NCI-H446 treated with DMSO at 0.1 percent for 48 hours (cell line): ENCODE data around the gene PLEKHO1.
"Not testable (repeated sequence)": the region's sequence is repeated elsewhere in the genome, so short reads cannot be mapped to it uniquely, and the experiment has no call there.

Experiments used
- DNase-seq: peaks from one replicate; lab custom pipeline; 2025; lab: John Stamatoyannopoulos, UW

Gene PLEKHO1

DNA sequence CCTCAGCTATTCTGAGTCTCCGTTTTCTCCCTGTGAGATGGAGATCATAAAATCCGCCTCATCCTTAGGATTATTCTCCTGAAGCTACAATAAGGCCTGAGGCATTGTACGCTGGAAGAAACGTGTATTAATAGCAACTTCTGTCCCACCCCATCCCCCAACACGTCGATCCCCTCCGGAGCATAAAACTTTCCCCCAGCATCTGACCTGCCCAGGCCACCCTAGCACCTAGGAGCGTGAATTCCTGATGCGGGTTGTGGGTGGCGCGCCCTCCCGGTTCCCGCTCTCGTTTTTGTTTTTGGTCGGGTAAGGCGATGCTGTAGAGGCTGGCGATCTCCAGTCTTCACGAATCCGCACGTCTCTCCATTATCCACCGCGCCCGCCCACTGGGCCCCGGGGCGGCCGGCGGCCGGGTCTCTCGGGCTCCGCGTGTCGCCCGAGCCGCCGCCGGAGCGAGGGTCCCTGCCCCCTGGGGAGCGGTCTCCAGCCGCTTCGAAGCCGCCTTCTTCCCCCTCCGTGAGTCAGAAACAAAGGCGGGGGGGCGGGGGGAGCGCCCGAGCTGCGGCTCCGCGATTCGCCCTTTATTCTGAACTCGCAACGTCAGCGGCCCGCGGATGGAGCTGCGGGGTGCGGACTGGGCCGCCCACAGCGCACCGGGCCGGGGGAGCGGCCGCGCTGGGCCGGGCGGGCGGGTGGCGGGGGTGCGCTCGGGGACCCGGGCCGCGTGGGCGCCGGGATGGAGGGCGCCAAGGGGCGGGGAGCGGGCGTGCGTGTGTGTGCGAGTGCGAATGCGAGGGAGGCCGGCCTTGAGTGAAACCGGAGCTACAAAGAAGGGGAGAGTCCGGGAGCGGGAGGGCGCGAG is at the start of gene PLEKHO1:
Gene PLEKHO1 (plus strand): TSS at position 646 of the 862 bp plus-strand sequence. CDS start 342 bp downstream, outside the sequence.
- DNase-seq: peak; percentile 50

GRCh38 chr1:150102986-150103385 is 46.7 kb upstream of the PLEKHO1 start:
- no peak for DNase-seq

DNA sequence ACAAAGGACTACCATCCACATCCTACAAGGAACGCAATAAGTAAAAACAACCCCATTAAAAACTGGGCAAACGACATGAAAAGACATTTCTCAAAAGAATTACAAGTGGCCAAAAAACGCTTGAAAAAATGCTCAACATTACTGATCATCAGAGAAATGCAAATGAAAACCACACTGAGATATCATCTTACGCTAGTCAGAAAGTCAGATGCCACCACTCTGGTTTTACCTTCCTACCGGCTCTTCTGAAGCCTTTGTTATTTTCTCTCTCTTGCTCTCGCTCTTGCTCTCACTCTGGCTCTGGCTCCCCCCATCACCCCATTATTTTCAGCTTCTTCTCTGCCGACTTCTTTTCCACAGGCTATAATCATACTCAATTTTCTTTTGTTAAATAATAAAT is 43.4 kb upstream of the PLEKHO1 start:
- no peak for DNase-seq

- DNase-seq: no peak
Measured at GRCh38 chr1:150109586-150109985, 40.1 kb upstream of the PLEKHO1 start.

DNA sequence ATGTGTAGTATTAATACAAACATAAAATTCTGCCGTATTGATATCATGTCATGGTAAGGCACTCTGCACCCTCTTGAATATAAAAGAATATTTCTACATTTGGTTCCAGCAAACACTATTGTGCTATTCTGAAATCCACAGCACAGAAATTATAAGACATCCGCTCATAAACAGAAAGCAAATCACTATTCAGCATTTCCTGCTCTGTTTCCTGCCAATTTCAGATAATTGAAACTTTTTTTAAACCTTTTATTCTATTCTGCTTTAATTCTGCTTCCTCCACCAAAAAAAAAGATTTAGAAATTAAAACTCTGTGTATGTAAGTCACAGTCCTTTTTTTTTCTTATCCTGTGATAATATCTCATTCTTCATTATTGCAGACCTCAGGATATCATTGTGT is 39.6 kb upstream of the PLEKHO1 start:
- no peak for DNase-seq

- no peak for DNase-seq
Measured at GRCh38 chr1:150111670-150112069, 38.0 kb upstream of the PLEKHO1 start.

- DNase-seq: no peak
Measured at GRCh38 chr1:150115121-150115520, 34.6 kb upstream of the PLEKHO1 start.

DNA sequence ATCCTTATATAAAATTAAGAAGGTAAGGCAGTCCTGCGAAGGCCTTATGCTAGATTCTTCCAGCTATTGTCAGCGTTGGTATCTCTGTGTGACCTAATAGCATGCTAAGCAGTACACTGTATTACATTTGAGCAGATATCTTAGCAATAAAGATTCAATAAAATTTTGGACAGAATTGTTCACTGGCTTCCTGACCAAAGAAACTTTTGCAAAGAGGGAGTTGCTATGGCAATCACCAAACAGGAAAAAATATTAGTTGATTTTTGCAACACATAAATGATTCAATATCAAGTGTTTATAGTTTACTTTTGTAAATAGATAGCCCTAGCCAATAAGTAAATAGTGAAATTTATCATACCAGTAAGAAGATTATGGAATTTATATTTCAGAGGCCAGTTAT is 31.0 kb upstream of the PLEKHO1 start:
- DNase-seq: no peak

DNA sequence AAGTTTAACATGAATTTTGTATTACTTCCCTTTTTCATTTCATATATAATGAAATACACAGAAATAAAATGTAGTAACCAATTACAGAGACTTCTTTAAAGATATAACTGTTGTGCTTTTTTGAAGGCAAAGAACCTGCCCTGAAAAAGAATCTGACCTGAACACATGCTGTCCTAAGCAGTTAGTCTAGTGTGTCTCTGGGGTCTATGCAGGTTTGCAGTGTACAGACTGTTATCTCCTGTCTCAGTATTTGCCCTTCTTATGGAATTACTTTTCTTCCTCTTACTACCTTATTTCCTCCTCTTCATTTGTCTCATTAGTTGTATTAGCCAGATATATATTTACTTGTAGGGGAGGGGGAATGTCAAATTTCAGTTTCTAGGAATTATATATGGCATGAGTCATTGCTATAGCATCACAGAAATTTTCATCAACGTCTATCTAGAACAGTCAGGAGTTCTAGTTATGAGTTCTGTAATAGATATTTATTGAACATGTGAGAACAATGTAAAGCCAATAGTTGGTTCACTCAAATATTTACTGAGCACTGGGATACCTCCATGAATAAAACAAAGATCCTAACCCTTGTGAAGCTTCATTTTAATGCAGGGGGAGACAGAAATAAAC is 28.4 kb upstream of the PLEKHO1 start:
- DNase-seq: no peak

DNA sequence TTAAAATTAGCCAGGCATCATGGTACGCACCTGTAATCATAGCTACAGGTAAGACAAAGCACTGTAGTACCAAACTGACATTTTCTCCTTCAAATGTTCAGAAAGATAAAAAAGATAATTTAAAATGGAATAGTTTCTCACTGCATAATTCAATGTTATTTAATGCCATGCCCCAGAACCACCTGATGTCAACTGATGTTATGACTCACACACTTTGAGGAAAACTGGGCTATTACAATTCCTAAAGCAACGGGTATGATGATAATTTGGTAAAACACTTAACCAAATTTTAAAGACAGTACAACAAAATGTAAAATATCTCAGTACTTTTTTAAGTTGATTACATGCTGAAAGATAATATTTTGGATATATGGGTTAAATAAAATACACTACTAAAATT is 22.9 kb upstream of the PLEKHO1 start:
- DNase-seq: no peak

DNA sequence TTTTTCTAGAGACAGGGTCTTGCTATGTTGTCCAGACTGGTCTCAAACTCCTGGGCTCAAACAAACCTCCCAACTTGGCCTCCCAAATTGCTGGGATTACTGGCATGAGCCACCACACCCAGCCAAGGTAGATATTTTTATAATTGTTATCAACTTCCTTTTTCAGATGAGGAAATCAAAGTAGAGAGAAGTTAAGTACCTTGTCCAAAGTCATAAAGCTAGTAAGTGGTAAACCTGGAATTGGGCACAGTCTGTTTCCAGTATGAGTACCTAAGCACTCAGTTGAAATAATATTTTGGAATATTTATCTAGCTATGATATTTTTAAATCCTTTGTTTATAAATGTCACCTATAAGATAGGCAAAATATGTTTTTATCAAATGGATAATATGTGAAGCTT is 22.3 kb upstream of the PLEKHO1 start:
- no peak for DNase-seq

- no peak for DNase-seq
Measured at GRCh38 chr1:150127868-150128267, 21.8 kb upstream of the PLEKHO1 start.

DNA sequence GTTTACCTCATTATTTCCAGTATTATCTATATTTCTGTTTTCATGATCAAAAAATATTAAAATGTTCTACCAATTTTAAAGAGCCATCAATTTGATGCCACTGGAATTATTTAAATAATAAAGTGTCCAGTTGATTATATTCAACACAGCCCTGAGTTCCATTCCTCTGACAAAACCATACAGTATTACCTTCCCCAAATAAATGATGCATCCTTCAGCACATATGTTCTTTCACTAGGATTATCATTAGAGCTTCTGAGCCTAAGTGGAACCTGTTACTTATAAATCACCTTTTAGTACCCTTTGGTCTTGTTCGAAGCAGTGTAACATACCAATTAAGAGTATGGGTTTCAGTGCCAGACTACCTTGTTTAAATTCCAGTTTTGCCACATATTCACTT is 17.3 kb upstream of the PLEKHO1 start:
- DNase-seq: no peak

DNA sequence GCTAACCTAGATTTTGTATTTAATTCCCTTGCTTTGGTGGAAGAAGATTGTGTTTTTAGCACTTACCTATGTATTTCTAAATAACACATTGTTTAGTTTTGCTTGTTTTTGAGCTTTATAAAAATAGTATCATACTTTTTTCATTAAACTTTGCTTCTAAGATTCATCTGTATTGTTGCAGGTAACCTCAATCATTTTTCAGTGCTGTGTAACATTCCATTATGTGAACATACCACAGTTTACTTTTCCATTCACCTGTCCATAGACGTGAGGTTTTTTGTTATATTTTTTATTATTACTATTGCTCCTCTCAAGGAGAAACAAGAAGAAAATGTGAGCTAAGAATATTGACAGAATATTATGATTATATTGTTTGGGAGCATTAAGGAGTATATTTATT is 15.2 kb upstream of the PLEKHO1 start:
- DNase-seq: no peak

DNA sequence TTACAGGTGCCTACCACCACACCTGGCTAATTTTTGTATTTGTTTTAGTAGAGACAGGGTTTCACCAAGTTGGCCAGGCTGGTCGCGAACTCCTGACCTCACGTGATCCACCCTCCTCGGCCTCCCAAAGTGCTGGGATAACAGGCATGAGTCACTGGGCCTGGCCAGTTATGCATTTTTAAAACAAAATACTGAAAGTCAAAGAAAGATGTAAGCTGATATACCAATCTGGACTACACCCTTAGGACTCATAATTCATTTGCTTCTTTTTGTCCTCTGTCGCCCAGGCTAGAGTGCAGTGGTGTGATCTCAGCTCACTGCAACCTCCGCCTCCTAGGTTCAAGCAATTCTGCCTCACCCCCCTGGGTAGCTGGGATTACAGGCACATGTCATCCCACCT is 14.3 kb upstream of the PLEKHO1 start:
- not testable (repeated sequence) for DNase-seq

- no peak for DNase-seq
Measured at GRCh38 chr1:150138044-150138443, 11.7 kb upstream of the PLEKHO1 start.

DNA sequence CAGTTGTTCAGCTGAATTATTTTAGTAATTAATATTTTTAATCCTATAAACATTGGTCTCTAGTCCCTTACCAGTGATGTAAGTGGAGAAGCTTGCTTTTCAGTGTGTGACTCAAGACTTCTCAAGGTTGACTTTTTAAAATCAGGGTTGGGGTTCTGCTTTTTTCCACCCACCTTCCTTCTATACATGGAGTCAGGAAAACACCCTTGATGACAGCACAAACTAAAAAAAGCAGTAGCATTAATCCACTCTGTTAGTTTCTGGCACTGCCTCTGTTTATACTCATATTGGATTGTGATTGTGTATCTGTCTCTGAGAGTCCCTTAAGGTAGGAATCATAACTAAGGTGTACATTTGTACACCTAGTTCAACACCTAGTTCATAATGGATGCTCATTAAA is 8.3 kb upstream of the PLEKHO1 start:
- DNase-seq: no peak

GRCh38 chr1:150142083-150142482 is 7.6 kb upstream of the PLEKHO1 start:
- no peak for DNase-seq

DNA sequence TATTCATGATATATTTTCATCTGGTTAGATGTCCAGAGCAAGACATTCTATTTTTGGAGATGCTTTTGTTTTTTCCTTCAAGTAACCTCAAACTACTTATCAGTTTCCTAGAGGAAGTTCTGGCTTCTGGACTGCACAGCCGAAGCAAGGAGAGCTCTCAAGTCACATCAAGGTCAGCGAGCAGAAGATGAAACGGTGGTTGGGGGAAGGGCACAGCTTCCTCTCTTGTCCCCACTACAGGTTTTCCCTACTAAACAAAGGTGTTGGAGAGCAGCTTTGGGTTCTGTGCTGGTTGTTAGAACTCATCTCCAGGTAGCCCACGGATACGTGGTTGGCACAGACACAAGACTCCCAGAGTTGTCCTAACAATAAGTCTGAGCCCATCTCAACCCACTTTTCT is 5.1 kb upstream of the PLEKHO1 start:
- no peak for DNase-seq

- not testable (repeated sequence) for DNase-seq
Measured at GRCh38 chr1:150146016-150146415, 3.7 kb upstream of the PLEKHO1 start.

DNA sequence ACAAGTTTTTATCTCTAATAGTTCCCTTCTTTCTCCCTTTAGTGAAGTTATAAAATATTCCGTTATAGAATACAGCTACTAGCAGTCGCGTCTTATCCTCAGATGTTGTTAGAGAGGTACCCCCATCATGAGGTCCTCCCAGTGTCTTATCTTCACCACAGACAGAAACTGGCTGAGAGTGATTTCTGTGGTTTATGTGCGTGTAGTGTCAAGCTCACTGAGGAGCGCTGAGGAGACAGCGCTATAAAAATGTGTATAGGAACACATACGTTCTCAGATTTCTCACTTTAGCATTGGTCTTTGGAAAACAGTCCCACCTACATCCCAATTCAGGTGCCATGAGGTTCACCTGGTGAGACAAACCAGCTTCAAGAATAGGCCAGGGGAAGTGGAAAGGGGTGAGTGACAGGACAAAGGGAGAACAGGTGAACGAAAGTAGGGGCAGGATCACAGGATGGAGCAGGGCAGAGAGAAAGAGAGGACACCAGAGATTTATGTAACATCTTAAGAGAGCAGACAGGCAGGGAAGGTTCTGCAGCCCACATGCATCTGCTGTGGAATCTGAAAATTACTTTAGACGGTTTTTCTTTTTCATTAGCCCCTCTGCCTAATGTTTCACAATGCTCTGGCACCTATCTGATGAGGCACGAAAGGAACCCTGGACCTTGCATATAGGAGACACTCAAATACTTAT is 2.7 kb upstream of the PLEKHO1 start:
- no peak for DNase-seq

DNA sequence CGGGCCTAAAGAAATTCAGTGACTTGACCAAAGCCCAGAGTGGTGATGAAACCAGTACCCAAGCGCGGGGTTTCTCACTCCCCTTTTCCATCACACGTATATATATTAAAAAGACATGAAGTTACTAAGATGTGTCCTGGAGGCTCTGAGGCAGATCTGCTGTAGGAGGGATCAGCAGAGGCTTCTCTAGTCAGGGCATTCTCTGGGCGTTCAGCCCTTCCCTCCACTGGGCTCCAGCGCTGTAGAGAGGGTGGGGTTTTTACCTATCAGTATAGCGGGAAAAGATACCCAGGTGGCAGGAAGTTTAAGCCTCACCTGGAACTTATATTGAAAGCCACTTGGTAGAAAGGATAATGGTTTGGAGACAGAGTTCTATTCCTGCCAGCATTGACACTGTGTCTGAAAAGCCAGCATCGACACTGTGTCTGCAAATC is 862 bp upstream of the PLEKHO1 start:
- no peak for DNase-seq
